Measurements from ENCODE around the gene NFATC2IP.
"Not testable (repeated sequence)": the region's sequence is repeated elsewhere in the genome, so short reads cannot be mapped to it uniquely, and the experiment has no call there.

The NFATC2IP gene

GRCh38 chr16:28974437-28975157 lies 23.9 kb downstream of the NFATC2IP start, which contains the start of gene SPNS1:
TSS of gene SPNS1 (plus strand) at chr16:28974778. CDS start at chr16:28975152, 374 bp downstream.
- DNase-seq = peak; percentile 97

- DNase-seq = no peak
Observed at GRCh38 chr16:28975158-28975599, 24.4 kb downstream of the NFATC2IP start.

- no peak for DNase-seq
Observed at GRCh38 chr16:28977703-28978662, 27.2 kb downstream of the NFATC2IP start.

DNA sequence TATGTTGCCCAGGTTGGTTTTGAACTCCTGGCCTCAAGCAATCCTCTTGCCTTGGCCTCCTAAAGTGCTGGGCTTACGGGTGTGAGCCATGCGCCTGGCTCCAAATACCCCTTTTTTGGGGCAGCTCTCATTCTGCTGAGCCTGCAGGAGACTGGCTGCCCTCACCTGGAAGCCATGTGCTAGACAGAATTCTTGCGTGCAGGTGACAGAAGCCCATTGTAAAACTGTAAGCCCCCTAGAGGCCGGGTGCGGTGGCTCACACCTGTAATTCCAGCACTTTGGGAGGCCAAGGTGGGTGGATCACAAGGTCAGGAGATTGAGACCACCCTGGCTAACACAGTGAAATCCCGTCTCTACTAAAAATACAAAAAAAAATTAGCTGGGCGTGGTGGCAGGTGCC lies 29.6 kb downstream of the NFATC2IP start:
- not testable (repeated sequence) for DNase-seq

DNA sequence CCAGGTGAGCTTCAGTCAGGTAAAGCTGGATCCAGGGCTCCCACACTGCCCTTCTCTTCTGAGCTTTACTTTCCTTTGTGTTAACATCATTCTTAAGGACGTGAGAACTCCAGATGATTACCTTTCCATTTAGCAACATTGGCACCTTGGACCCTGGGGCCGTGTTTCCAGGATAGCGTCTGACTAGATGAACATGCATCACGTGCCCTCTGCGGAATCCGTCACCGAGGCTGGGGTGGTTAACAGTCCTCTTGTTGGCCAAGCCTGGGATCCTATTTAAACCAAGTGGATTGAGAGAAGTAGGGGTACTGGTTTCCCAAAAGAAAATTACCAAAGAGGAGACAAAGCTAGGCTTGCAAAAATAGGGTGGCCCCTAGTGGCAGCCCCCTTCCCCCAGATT lies 30.2 kb downstream of the NFATC2IP start:
- DNase-seq = no peak

- DNase-seq = peak; percentile 79
Observed at GRCh38 chr16:28981517-28981916, 30.8 kb downstream of the NFATC2IP start.

DNA sequence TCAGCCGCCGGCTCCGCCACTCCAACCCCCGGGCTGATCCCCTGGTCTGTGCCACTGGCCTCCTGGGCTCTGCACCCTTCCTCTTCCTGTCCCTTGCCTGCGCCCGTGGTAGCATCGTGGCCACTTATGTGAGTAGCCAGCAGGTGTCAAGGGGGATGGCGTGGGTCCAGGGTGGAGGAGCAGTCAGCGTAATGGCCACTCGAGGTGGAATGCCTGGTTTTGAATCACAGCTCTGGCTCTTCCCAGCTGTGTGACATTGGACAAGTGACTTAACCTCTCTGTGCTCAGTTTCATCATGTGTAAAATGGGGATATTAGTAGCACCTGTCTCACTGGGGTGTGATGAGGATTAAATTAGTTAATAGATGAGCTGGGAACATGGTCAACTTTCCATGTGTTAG lies 31.7 kb downstream of the NFATC2IP start:
- DNase-seq = no peak

DNA sequence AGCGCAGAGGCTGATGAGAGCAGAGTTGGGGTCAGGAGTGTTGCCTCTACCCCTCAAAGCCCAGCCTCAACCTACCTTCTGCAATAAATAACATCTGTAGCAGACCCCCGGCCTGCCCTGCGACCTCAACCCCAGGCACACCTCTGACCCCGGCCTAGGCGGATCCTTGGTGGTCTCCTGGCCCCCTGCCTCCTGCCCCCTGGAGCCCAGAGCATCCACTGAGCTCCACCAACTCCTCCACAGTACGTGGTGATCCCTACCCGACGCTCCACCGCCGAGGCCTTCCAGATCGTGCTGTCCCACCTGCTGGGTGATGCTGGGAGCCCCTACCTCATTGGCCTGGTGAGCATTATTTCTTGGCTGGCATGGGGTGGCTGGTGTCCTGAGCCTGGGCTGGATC lies 32.2 kb downstream of the NFATC2IP start:
- DNase-seq = no peak

- no peak for DNase-seq
Observed at GRCh38 chr16:28983644-28984043, 32.9 kb downstream of the NFATC2IP start.

DNA sequence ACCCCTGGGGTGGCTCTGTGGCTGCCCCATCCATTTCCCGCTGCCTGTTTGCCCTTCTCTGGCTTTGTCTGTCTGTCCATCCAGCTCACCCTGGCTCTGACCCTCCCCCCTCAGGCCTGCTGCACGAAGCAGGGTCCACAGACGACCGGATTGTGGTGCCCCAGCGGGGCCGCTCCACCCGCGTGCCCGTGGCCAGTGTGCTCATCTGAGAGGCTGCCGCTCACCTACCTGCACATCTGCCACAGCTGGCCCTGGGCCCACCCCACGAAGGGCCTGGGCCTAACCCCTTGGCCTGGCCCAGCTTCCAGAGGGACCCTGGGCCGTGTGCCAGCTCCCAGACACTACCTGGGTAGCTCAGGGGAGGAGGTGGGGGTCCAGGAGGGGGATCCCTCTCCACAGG lies 33.4 kb downstream of the NFATC2IP start:
- no peak for DNase-seq

DNA sequence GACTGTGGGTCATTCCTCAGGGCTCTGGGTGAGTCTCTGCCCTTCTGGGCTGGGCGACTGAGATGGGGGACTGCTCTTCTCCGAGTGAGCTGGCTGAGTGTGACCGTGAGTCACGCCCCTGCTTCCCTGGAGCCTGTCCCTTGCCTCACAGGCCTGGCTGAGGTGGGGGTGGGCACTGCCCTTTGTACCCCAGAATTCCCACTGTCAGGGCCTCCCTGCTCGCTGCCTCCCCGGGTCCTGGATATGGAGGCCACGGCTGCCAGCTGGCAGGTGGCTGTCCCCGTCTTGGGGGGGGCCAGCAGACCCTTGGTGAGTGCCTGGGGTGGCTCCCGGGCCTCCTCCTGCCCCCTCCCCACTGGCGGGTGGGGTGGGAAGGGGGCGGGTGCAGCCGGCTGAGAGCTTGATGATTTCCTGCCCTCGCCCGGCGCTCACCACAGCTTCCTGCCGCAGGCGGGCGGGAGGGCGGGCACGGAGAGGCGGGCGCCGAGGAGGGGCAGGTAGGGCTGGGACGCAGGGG lies 33.9 kb downstream of the NFATC2IP start, which contains the start of gene LAT:
TSS of gene LAT (plus strand) at position 434 of the 517 bp plus-strand sequence. CDS start 366 bp downstream, outside the sequence.
- DNase-seq = peak; percentile 79

- DNase-seq = peak; percentile 44
Observed at GRCh38 chr16:28985211-28986041, 34.7 kb downstream of the NFATC2IP start.

GRCh38 chr16:28986046-28986445 lies 35.3 kb downstream of the NFATC2IP start:
- no peak for DNase-seq

GRCh38 chr16:28986492-28986891 lies 35.8 kb downstream of the NFATC2IP start:
- DNase-seq = peak; percentile 44

DNA sequence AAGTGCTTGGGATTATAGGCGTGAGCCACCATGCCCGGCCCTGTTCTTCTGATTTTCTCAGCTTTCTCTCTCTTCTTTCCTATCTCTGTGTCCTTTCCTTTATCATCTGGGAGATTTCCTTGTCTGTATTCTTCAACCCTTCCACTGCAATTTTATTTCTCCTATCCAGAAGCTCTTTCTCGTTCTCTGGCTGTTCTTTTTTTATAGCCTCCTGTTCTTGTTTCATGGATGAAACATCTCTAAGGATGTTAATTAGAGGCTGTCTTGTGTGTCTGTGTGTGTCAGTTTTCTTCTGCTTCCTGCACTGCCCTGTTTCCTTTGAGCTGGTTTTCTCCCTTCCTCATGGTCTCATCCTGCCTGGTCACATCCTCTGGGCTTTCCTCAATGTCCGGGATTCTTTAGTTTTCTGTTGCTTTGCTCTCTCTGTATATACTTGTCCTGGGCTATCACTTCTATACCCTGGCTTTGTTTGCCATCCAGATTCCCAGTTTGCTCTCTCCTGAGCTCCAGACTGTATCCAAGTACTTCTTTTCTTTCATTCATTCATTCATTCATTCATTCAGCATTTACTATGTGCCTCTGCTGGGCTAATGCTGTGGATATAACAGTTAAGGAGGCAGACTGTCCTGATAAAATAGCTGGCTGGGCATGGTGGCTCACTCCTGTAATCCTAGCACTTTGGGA lies 36.6 kb downstream of the NFATC2IP start:
- no peak for DNase-seq

DNA sequence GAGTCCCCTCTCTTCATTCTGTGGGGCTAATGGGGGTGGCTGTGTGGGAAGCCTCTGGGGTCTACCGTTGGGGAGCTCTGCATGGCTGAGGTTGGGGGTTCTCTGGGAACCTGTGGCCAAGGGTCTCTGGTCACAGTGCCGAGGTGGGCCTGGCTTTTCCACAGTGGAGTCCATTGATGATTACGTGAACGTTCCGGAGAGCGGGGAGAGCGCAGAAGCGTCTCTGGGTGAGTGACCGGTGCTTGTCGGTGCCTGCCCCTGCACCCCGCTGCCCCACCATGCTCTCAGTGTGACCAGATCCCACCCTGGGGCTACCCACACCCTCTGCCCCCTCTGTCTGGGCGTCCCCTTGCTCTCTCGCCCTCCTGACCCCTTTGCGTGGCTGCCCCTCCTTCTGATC lies 38.6 kb downstream of the NFATC2IP start:
- no peak for DNase-seq

DNA sequence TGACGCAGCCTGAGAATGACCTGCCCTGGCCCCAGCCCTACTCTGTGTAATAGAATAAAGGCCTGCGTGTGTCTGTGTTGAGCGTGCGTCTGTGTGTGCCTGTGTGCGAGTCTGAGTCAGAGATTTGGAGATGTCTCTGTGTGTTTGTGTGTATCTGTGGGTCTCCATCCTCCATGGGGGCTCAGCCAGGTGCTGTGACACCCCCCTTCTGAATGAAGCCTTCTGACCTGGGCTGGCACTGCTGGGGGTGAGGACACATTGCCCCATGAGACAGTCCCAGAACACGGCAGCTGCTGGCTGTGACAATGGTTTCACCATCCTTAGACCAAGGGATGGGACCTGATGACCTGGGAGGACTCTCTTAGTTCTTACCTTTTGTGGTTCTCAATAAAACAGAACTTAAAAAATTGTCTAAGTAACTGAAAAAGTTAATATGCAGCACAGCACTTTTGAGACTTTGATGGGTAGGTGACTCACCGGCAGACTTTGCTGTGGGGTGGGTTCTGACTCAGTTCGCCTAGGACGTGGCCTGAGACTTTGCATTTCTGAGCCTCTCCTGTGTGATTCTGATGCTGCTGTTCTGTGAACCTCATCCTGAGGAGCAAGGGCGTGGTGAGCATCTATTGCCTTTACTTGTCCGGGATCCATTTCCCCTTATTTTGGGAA lies 39.8 kb downstream of the NFATC2IP start:
- peak; percentile 83 for DNase-seq

DNA sequence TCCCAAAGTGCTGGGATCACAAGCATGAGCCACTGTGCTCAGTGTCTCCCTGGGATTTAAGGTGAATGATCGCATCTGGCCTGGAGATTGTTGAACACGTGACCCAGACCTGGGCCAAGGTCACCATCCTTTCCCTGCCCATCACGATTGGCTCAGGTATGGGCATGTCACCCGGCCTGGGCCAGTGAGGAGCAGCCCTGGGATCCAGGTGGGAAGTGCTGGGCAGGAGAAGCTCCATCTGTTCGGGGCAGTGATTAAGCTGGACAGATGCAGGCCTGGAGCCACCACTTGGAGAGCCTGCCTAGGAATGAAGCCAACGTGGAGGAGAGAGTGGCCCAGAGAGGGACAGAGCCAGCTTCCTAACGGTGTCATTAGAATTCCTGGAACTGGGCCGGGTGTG lies 41.0 kb downstream of the NFATC2IP start:
- DNase-seq = no peak

DNA sequence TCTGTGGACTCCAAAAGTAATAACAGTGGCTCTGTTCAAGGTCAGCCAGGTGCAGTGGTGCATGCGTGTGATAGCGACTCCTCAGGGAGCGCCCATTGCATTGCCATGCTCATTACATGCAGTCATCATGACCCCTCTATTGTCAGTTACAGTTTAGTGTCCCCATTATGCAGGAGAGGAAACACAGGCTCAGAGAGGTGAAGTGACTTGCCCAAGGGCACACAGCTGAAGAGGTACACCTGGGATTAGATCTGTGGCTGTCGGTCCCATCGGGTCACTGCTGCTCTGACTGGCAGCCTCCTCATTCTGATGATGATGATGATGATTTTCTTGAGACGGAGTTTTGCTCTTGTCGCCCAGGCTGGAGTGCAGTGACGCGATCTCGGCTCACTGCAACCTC lies 41.8 kb downstream of the NFATC2IP start:
- no peak for DNase-seq

DNA sequence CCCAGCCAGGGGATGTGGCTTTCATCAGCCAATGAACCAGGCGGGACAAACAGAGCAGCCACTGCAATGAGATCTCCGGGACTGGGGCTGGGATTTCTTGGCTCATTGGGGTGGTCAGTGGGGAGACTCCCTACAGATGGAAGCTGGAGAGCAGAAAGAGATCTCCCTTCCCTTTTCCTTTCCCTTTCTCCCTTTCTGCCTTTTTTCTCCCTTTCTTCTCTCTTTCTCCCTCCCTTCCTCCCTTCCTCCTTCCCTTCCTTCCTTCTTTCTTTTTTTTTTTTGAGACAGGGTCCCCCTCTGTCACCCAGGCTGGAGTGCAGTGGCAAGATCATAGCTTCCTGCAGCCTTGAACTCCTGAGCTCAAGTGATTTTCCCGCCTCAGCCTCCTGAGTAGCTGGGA lies 48.1 kb downstream of the NFATC2IP start:
- DNase-seq = no peak

GRCh38 chr16:28999577-28999976 lies 48.8 kb downstream of the NFATC2IP start:
- no peak for DNase-seq
